UCSD-AML1 (cell line): ENCODE results near the gene PRELID1.
"Not testable (repeated sequence)": the region's sequence is repeated elsewhere in the genome, so short reads cannot be mapped to it uniquely, and the experiment has no call there.

Experiments
- DNase-seq: peaks from one replicate; lab custom pipeline; 2025; ENCODE audit not compliant: unreplicated experiment; lab: John Stamatoyannopoulos, UW

The PRELID1 gene, protein sequence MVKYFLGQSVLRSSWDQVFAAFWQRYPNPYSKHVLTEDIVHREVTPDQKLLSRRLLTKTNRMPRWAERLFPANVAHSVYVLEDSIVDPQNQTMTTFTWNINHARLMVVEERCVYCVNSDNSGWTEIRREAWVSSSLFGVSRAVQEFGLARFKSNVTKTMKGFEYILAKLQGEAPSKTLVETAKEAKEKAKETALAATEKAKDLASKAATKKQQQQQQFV

DNA sequence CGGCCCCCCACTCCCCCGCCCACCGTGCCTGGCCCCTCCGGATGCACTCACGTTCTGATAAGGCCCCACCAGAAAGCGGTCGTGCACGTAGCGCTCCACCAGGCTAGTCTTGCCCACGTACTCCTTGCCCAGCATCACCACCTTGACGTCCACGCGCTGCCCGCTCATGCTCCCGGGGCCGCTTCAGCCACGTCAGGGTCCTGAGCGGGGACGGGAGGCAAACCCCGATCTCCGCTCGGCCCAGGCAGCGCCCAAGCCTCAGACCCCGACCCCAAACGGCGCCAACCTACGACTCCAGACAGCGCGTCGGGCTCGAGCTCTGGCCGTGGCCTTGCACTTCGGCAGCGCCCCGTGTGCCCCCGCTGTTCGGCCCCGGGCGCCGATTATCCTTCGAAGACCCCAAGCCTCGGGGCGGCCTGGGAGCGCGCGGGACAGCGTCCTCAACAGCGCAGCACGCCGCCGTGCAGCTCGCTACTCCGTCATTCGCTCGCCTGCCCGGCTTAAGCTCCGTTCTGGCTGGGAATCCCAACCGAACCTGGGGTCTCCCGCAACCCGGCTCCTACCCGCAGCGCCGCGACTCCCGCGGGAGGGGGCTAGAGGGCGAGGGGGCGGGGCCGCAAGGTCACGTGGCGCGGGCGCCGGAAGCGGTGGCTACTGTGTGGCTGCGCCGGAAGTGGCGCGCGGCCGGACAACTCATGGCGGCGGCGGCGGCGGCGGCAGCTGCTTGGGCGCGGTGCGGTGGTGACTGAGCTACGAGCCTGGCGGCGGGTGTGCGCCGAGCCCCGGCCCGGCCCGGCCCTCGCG lies at the start of gene PRELID1, which contains the start of gene RAB24:
PRELID1 (plus strand) TSS at position 679 of the 804 bp plus-strand sequence. CDS start 187 bp downstream, outside the sequence.
RAB24 (minus strand) TSS at position 599 of the 804 bp plus-strand sequence; CDS start at position 168, 431 bp downstream.
- peak; percentile 90 for DNase-seq

DNA sequence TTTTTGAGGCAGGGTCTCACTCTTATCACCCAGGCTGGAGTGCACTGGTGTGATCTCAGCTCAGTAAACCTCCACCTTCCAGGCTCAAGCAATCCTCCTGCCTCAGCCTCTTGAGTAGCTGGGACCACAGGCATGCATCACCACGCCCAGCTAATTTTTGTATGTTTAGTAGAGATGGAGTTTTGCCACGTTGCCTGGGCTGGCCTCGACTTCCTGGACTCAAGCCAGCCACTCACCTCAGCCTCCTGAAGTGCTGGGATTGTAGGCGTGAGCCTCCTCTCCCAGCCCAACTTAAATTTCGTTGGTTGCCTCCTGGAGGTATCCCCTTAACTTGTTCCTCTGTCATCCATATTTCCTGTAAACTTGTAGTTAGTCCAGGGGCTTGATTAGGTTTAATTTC lies 47.3 kb upstream of the PRELID1 start:
- DNase-seq, result no peak

DNA sequence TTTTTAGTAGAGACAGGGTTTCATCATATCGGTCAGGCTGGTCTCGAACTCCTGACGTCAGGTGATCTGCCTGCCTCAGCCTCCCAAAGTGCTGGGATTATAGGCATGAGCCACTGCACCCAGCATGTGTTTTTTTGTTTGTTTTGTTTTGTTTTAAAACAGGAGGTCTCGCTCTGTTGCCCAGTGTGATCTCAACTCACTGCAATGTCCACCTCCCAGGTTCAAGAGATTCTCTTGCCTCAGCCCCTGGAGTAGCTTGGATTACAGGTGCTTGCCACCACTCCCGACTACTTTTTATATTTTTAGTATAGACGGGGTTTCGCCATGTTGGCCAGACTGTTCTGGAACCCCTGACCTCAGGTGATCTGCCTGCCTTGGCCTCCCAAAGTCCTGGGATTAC lies 44.9 kb upstream of the PRELID1 start:
- not testable (repeated sequence) for DNase-seq

DNA sequence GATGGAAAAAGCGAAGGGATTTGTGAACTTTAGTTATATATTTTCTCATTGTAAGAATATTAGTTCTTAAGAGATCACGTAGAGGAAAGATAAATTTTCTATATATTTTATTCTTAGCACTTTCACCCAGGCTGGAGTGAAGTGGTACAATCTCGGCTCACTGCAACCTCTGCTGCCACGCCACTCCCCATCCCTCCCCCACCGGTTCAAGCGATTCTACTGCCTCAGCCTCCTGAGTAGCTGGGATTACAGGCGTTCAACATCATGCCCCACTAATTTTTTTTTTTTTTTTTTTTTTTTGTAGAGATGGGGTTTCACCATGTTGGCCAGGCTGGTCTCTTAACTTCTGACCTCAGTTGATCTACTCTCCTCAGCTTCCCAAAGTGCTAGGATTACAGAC lies 42.6 kb upstream of the PRELID1 start:
- no peak for DNase-seq

DNA sequence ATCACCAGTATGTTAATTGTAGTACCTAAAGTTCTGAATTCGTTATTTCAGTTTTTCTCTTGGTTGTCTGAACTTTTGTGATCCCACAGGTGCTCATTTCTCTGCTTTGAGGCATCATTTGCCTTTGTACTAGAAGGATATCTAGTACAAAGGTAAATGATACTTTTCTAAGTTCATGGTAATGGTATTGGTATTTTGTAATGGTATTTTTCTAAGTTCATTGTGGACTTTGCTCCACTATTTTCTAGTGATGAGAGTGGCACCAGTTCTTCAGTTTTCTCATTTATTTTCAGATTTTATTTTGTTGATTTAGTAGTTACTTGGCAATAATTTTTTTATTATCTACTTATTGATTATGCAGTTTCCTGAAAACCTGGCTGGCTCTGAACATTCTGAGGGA lies 42.1 kb upstream of the PRELID1 start:
- no peak for DNase-seq

DNA sequence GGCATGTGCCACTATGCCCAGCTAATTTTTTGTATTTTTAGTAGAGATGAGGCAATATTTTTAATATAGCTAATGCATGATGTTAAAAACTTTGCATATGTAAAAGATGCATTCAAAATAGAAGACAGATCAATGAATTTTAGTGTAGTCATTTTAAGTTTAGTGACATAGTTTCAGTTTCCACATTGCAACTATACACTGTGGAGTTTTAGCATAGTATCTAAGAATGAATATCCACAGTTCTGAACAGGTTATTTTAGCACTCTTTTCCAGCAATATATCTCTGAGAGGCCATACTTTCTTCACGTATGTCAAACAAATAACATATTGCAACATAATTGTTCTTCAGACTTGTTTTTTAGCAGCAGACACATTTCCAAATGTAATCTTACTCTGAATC lies 39.4 kb upstream of the PRELID1 start:
- no peak for DNase-seq

DNA sequence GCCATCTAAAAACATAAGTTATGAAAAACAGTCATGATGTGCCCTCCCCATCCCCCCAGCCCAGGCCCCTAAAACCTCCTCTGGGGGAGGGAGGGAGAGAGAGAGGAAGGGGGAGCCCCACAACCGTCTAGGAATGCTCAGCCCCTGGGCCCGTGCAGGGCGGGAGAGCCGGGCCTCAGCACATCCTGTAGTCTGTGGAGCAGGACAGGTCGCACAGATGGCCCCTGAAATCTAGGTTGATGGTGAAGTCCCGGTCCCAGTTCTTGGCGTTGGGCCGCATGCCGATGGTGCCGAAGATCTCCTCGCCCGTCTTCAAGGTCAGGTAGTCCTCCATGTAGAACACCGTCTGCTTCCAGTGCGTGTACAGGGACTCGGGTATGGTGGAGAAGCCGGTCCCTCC lies 38.2 kb upstream of the PRELID1 start:
- no peak for DNase-seq

DNA sequence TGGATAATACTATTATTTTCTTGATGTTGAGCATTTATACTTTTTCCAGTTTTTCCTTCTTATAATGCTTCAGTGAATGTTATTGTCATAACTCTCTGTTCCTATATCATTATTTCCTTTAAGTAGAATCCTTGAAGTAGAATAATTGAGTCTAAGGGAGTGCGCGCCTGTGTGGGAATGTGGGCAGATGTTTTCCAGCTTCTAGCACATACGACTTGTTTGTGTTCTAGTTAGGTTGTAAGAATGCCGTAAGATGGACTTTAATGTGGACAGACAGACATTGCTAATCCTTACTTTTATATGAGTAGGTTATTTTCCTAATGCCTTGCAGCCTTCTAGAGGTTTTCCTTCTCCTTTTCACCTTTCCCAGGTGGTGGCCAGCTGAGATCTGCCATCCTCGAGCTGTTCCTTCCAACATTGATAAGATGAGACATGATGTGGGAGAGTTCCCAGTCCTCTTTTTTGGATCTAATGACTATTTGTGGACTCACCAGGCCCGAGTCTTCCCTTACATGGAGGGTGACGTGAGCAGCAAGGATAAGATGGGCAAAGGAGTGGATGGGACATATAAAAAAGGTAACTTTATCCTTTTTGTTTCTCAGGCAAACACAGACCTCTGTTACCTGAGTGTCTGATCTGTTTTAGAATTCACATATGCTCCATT lies 34.2 kb upstream of the PRELID1 start:
- DNase-seq, result no peak

DNA sequence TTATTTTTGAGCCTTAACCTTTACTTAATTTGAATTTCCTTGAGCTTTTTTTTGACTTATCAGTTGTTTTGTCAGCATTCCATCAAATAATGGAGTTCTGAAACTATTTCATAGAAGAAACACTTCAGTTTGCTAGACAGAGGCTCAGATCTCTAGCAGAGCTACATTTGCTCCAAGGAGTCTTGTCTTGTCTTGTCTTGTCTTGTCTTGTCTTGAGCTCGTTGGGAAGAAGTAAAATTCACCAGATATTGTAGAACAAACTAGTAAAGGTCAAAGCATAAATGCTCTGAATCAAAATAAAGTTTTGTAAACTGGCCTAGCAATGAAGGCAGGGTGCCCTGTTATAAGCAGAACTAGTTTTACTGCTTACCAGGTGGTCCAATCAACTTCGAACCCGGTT lies 33.6 kb upstream of the PRELID1 start:
- no peak for DNase-seq

DNA sequence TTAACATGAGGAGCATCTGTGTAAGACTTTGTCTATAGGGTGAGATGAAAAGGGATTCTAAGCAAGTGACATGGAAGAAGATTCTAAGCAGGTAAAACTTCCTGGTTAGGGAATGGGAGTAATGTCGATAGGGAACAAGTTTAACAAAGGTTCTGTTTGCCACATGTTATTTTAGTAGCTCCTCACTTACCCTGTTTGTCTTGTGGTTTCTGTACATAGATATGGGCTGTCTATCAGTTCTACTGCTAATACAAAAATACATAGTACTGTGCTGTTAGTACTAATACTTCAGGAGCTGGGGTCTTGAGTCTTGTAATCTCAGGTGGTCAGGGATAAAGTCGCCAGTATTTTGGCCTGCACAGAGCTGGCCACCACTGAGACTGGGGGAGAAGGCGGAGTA lies 32.9 kb upstream of the PRELID1 start:
- no peak for DNase-seq

DNA sequence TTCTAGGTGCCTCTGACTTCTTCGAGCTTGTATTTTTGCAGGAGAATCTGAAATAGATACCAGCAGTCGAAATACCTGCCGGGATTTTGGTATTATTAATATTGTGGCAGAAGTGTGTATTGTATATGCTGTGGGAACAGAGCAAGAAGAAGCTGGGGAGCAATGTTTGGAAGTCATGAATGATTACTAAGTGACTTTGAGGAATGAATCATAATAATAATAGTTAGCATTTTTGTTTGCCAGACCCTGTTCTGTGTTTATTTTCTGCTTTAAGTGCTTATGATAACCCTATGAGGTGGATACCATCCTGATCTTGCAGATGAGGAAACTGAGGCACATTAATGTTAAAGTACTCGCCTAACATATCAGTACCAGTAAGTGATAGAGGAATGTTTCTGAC lies 32.5 kb upstream of the PRELID1 start:
- DNase-seq, result no peak

DNA sequence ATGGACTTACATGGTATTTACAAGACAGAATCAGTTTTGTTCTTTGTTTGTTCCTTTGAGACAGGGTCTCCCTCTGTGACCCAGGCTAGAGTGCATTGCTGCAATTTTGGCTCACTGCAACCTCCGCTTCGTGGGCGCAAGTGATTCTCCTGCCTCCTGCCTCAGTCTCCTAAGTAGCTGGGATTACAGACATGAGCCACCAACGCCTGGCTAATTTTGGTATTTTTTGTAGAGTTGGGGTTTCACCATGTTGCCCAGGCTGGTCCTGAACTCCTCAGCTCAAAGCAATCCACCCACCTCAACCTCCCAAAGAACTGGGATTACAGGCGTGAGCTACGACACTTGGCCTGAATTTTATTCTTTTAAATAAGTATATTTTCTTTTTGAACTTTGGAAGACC lies 27.7 kb upstream of the PRELID1 start:
- DNase-seq, result no peak

DNA sequence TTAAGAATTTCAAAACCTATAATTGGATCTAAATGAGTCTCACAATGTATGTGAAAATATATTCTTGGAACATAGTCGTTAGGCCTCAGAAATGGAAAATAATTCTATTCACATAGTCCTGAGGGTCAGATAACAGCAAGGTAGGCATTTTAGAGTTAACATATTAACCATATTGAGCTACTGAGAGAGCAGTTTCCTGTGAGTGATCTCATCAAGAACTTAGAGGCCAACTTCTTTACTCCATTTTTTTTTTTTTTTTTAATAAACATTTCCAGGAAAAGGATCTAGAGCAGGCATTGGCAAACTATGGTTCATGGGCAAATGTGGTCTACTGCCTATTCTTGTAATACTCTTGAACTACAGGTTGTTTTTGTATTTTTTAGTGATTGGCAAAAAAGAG lies 26.7 kb upstream of the PRELID1 start:
- no peak for DNase-seq

DNA sequence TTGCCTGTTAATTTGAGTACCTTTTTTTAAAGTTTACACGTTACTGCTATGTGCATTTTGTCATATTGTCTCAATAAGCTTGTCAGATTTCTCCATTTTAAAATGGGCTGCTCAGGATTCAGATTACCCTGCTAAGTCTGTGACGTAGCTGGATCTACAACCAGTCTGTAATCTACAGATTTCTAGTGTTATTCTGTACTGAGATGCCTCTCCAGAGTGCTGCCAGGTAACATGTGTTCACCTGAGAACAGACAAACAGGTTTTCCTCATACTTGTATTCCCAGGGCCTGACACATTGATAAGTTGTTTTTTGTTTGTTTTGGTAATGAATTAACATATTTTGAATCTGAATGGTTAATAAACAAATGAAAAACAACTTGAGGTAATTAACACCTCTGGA lies 15.4 kb upstream of the PRELID1 start:
- no peak for DNase-seq

DNA sequence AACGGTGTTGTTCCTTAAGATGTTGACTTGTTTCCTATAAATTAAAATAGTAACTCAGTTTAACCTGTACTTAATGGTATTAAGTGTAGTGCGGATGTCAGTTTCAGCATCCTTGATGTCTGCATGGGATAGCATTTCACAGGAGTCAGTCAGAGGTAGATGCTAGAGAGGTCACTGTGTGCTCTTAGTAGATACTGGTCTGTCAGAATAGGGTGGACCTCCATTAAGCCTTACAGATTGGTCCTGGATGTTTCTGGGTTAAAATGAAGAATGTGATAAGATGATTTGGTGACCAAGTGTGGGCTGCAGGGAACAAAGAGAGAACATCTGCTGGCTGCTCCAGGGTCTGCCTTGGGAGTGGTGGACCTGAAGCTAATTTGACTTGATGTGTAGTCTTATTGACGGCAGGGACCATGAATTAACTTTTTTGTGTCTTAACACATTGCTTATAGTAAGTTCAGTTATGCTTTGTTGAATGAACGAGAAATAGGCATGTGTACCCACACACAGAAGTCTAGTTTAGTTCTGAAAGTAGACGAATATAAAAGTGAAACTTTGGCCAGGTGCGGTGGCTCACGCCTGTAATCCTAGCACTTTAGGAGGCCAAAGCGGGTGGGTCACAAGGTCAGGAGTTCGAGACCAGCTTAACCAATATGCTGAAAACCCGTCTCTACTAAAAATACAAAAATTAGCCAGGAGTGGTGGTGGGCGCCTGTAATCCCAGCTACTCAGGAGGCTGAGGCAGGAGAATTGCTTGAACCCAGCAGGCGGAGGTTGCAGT lies 12.6 kb upstream of the PRELID1 start:
- DNase-seq, result no peak

DNA sequence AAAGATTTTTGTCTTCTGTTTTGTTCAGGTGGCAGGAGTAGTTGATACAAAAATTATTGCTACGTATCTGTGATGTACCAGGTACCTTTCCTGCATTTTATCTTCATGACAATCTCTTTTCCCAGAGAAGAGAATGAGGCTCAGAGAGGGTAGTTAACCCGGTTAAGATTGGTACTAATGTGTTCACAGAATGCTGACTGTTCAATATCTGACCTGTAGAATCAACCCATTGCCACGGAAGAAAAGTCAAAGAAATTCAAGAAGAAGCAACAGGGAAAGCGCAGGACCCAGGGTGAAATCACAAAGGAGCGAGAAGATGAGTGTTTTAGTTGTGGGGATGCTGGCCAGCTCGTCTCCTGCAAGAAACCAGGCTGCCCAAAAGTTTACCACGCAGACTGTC lies 11.9 kb upstream of the PRELID1 start:
- DNase-seq, result no peak

DNA sequence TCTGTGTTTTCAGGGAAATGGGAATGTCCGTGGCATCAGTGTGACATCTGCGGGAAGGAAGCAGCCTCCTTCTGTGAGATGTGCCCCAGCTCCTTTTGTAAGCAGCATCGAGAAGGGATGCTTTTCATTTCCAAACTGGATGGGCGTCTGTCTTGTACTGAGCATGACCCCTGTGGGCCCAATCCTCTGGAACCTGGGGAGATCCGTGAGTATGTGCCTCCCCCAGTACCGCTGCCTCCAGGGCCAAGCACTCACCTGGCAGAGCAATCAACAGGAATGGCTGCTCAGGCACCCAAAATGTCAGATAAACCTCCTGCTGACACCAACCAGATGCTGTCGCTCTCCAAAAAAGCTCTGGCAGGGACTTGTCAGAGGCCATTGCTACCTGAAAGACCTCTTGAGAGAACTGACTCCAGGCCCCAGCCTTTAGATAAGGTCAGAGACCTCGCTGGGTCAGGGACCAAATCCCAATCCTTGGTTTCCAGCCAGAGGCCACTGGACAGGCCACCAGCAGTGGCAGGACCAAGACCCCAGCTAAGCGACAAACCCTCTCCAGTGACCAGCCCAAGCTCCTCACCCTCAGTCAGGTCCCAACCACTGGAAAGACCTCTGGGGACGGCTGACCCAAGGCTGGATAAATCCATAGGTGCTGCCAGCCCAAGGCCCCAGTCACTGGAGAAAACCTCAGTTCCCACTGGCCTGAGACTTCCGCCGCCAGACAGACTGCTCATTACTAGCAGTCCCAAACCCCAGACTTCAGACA lies 9.6 kb upstream of the PRELID1 start:
- no peak for DNase-seq

DNA sequence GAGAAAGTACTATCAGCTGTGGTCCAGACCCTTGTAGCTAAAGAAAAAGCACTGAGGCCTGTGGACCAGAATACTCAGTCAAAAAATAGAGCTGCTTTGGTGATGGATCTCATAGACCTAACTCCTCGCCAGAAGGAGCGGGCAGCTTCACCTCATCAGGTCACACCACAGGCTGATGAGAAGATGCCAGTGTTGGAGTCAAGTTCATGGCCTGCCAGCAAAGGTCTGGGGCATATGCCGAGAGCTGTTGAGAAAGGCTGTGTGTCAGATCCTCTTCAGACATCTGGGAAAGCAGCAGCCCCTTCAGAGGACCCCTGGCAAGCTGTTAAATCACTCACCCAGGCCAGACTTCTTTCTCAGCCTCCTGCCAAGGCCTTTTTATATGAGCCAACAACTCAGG lies 9.0 kb upstream of the PRELID1 start:
- no peak for DNase-seq

DNA sequence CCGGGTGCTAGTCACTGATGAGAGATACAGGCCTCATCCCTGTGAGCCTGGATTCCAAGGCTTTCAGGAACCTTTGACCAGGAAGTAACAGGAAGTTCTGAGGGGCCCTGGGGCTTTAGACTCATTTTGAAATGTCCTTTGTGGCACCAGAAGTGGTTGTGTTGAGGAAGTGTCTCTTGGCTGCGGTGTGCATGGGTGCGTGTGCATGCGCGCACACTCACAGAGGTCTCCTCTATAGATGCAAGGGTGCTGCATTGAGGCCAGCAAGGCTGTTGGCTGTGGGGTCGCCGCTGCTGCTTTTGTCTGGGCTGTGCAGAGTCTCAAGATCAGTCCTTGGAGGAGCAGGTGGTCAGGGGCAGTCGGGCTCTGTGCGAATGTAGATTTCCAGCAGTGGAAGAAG lies 7.7 kb upstream of the PRELID1 start:
- no peak for DNase-seq

DNA sequence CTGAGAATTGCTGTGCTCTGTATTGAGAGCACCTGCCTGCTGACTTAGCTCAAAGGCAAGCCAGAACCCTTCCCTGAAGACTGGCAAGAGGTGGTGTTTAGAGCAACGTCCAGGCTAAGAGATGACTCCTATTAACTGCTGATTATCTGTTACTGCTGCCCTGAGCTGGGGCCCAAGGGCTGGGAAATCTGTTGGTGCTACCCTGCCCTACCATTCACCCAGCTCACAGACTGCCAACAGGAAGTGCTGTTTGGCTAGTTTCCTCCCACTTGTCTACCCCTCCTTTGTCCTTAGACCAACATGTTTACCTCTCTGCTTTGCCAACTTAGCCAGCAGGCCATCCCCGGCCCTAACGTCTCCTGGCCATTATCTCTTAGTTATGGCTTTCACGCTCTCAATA lies 7.0 kb upstream of the PRELID1 start:
- DNase-seq, result peak; percentile 29

DNA sequence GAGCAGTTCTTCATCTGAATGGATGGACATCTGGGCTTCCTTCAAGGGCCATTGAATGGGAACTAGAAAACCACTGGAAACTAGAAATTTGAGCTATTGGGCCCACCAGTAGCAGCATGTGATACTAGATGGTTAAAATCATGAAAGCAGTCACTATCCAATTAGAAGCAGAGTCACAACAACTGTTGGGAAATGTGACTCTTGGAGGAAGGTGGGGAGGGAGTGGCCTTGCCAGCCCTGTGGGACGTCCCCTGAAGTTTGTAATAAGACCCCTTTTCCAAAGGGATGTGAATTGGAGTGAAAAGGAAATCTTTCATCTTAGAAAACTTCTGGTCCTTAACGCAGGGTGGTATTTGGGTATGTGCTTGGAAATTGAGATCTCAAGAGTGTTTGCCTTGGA lies 5.7 kb upstream of the PRELID1 start:
- no peak for DNase-seq
